ENCODE measurements around the gene MPHOSPH8.

GRCh38 chr13:19624265-19624664 is 9.2 kb upstream of the MPHOSPH8 start:
- no peak for TF ChIP-seq CTCF (optimal IDR thresholded peaks at IDR 0.05 in 1 of 3, IDR thresholded peaks at IDR 0.05 in 1 of 3, conservative IDR thresholded peaks at IDR 0.05 in 1 of 3; ENCODE audit: extremely low read depth in 1 of 3, insufficient read depth in 2 of 3, low read length in 3 of 3)
- TF ChIP-seq EZH2 (IDR thresholded peaks at IDR 0.05; ENCODE audit: low read length): no peak

Data from keratinocyte (primary cell).